ENCODE results near the gene PPP1R13B.

DNA sequence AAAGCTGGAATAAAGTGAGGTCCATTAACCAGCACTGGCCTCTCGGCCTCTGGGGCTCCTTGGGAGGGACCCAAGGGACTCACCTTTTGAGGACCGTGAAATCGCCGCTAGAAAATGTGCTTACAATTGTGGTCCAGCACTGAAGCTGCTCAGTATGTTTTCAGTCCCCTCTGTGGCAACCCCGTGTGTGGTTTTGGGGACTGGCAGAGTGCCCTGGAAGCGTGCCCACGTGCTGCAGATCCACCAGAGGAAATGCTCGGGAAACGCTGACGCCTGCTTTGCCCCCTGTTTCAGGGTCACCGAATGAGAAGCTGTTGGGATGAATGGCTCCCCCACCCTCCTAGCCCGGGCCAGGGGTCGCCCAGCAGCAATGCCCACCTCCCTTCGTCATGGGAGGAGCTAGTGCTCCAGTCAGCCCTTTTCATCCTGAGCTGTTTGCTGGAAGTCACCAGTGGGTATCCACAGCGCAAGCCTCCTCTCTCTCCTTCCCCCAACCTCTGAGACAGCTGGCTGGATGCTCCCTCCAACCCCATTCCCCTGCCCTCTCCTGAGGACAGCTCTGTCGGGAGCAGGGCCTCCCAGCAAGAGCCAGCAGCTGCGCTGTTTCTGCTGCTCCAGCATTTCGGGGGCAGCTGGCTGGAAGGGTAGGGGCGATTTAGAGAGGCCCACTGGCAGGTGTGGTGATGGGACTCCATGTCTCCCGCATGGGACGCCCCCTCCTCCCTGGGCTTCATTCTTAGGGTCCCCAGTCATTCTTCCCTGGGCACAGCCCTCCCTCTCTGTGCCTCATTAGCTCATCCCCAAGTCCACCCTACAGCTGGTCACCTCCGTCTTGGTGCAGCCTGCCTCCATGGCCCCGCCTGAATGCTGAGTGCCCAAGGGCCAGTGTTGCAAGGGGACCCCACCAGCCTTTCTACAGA is 33.2 kb upstream of the PPP1R13B start:
- TF ChIP-seq, protein P1, sequence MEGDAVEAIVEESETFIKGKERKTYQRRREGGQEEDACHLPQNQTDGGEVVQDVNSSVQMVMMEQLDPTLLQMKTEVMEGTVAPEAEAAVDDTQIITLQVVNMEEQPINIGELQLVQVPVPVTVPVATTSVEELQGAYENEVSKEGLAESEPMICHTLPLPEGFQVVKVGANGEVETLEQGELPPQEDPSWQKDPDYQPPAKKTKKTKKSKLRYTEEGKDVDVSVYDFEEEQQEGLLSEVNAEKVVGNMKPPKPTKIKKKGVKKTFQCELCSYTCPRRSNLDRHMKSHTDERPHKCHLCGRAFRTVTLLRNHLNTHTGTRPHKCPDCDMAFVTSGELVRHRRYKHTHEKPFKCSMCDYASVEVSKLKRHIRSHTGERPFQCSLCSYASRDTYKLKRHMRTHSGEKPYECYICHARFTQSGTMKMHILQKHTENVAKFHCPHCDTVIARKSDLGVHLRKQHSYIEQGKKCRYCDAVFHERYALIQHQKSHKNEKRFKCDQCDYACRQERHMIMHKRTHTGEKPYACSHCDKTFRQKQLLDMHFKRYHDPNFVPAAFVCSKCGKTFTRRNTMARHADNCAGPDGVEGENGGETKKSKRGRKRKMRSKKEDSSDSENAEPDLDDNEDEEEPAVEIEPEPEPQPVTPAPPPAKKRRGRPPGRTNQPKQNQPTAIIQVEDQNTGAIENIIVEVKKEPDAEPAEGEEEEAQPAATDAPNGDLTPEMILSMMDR (tag by site-specific recombination; IDR thresholded peaks at IDR 0.05), result no peak
- TF ChIP-seq, protein P2, sequence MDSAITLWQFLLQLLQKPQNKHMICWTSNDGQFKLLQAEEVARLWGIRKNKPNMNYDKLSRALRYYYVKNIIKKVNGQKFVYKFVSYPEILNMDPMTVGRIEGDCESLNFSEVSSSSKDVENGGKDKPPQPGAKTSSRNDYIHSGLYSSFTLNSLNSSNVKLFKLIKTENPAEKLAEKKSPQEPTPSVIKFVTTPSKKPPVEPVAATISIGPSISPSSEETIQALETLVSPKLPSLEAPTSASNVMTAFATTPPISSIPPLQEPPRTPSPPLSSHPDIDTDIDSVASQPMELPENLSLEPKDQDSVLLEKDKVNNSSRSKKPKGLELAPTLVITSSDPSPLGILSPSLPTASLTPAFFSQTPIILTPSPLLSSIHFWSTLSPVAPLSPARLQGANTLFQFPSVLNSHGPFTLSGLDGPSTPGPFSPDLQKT (IDR thresholded peaks at IDR 0.05; ENCODE audit: borderline replicate concordance, low read depth, low read length), result no peak
- no peak for TF ChIP-seq ZNF416 (tag by site-specific recombination; IDR thresholded peaks at IDR 0.05)

Measured in HEK293 (cell line).